Effector CD4-positive, alpha-beta T cell (primary cell): ENCODE results near the gene HCN1.
"Not testable (repeated sequence)": the region's sequence is repeated elsewhere in the genome, so short reads cannot be mapped to it uniquely, and the experiment has no call there.

ENCODE experiments used
- DNase-seq: peaks from one replicate; pipeline ENCODE4 v3.0.0-alpha.2; 2020

HCN1 gene

GRCh38 chr5:45609661-45610060 lies 86.5 kb downstream of the HCN1 start:
- no peak for DNase-seq

GRCh38 chr5:45604092-45604491 lies 92.1 kb downstream of the HCN1 start:
- no peak for DNase-seq

GRCh38 chr5:45601424-45601823 lies 94.8 kb downstream of the HCN1 start:
- DNase-seq: no peak

DNA sequence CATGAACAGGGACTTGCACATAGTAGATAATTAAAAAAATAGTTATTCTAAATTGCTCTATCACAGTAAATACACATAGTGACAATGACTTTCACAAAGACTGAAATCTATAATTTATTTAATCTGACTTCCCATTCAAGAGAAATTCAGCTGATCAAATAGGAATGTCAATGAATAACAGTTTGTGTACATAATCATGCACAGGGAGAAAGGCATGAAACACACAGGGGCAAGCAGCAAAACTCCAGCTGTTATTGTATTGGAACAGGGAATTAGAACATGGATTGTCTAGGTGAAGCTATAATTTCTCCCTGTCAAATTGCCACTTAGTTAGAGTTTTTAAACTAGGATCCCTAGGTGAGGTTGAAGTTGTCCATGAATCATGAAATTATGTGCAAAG lies 99.9 kb downstream of the HCN1 start:
- no peak for DNase-seq

DNA sequence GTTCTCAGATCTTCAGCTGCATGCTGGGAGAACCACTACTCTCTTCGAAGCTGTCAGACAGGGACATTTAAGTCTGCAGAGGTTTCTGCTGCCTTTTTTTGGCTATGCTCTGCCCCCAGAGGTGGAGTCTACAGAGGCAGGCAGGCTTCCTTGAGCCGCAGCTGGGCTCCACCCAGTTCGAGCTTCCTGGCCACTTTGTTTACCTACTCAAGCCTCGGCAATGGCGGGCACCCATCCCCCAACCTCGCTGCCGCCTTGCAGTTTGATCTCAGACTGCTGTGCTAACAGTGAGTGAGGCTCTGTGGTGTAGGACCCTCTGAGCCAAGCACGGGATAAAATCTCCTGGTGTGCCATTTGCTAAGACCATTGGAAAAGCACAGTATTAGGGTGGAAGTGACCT lies 110.2 kb downstream of the HCN1 start:
- not testable (repeated sequence) for DNase-seq

- DNase-seq: no peak
Observed at GRCh38 chr5:45578270-45578669, 117.9 kb downstream of the HCN1 start.

DNA sequence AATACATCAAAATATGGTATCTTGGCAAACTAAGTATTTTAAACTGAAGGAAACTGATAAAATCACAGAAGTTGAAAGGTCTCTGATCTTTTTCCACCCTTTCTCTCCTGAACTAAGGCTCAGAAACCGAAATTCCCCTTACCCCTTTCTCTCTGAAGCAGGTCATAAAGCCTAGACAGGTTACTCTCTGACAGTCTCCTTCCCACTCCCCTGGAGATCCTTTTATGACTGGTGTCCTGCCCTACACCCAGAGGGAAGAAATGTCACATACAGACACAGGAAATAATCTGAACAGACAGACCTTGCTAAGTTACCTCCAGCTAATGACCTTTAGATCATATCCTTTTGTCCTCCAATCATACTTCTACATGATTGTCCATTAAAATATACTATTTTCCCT lies 127.4 kb downstream of the HCN1 start:
- no peak for DNase-seq

DNA sequence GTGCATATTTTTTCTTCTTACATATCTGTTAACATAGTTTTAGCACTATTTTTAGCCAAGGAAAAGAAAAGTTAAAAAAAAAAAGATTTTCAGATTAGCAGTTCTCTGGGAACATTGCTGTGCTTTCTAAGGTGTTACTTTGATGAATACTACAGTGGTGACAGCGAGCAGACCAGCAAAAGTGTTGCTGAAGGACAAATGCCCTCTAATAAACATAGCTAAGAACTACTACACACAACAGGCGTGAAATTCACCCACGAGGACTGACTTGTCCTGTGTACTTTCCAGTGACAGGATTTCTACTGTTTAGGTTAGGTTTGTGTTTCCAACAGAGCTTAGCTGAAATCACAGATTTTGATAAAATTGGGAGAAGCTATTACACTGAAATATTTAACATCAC lies 153.8 kb downstream of the HCN1 start:
- no peak for DNase-seq

GRCh38 chr5:45533663-45534062 lies 162.5 kb downstream of the HCN1 start:
- DNase-seq: no peak

DNA sequence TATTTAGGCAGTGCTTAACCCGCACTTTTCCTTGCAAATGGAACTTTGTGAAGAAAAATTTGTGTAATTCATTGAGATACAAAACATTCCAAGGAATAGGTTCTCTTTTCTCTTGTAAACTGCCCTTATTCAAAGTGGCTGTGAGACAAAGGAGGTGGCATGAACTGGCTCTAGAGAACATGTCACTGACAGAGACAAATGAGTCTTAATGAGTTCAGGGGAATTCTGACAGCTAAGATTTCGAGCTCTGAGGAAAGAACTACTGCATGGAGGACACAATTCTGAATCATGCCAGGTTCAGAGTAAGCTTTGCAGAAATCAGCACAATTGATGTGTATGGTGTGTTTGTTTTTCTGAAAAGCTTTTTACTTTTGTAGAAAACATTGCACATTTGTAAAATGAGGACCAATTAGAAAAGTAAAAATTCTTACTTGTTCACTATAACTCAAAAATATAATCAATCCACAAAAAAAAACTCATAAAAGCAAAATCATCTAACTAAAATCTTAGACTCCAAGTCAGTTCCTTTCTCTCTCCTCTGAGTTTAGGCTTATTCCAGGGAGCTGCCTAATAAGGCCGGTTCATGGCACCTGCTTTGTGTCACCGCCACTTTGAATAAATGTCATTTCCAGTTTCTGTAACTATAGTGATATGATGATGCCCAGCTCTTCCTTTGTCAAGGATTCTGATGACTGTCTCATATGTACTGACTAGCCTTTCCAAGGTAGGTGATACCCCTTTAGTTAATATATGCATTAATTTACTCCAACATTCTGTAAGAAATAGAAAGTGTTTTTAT lies 163.2 kb downstream of the HCN1 start:
- DNase-seq: no peak

DNA sequence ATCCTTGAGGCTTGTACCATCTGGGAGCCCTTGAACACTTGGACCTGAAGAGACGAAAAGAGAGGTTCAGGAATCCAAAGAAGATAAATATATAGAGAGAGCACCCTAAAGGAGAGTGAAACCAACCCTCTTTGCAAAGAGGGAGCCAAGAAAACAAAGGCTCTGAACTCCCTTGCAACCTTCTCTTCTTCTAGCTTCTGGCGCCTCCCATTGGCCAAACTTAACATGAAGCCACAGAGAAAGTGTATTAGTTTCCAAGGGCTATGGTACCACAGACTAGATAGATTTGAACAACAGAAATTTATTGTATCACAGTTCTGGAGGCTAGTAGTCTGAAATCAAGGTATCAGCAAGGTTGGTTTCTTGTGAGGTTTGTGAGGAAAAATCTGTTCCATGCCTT lies 175.1 kb downstream of the HCN1 start:
- no peak for DNase-seq

DNA sequence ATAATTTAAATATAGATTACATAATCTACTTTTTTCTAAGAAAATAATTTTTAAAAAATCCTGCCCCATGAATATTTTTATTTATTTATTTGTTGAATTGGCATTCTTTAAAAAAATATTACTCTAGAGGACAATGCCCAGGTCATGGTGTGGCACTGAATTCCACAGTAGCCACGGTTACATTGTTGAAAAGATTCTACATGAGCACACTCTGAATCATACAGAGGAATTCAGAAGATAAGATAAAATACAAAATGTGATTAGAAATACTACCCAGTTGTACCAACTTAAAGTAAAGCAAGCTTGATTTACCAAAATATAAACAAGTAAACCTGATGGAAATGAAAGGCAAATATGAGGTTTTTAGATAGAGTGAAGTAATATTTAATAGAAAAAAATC lies 183.7 kb downstream of the HCN1 start:
- DNase-seq: no peak

- DNase-seq: no peak
Observed at GRCh38 chr5:45509371-45509770, 186.8 kb downstream of the HCN1 start.

GRCh38 chr5:45508135-45508534 lies 188.0 kb downstream of the HCN1 start:
- DNase-seq: no peak

- no peak for DNase-seq
Observed at GRCh38 chr5:45507178-45507577, 189.0 kb downstream of the HCN1 start.

DNA sequence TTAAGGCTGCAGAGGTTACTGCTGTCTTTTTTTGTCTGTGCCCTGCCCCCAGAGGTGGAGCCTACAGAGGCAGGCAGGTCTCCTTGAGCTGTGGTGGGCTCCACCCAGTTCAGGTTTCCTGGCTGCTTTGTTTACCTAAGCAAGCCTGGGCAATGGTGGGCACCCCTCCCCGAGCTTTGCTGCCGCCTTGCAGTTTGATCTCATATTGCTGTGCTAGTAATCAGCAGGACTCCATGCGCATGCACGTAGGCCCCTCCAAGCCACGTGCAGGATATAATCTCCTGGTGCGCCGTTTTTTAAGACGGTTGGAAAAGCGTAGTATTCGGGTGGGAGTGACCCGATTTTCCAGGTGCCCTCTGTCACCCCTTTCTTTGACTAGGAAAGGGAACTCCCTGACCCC lies 197.2 kb downstream of the HCN1 start:
- DNase-seq: not testable (repeated sequence)

- DNase-seq: no peak
Observed at GRCh38 chr5:45491368-45491767, 204.8 kb downstream of the HCN1 start.

GRCh38 chr5:45484781-45485180 lies 211.4 kb downstream of the HCN1 start:
- no peak for DNase-seq

GRCh38 chr5:45454114-45454513 lies 242.1 kb downstream of the HCN1 start:
- no peak for DNase-seq

DNA sequence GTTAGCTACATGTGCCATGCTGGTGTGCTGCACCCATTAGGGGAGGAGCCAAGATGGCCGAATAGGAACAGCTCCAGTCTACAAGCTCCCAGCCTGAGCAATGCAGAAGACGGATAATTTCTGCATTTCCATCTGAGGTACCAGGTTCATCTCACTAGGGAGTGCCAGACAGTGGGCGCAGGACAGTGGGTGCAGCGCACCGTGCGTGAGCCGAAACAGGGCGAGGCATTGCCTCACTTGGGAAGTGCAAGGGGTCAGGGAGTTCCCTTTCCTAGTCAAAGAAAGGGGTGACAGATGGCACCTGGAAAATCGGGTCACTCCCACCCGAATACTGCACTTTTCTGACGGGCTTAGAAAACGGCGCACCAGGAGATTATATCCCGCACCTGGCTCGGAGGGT lies 251.3 kb downstream of the HCN1 start:
- not testable (repeated sequence) for DNase-seq

DNA sequence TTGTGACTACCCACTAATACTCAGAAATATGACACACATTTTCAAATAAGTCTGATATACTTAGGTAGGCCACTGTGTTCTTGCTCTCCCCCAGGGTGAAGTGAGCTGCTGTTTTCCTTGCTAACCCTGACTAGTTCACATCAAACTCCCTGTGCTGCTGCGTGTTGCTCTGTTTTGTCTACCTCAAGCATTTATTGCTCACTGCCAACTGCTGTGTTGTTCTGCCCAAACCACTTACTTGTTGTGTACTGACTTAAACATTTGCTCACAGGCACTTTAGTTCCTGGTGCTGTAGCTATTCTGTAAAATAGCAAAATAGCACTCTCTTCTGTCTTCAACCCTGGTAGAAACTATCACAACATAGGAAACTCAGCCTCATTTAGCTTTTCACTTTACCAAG lies 255.7 kb downstream of the HCN1 start:
- no peak for DNase-seq

DNA sequence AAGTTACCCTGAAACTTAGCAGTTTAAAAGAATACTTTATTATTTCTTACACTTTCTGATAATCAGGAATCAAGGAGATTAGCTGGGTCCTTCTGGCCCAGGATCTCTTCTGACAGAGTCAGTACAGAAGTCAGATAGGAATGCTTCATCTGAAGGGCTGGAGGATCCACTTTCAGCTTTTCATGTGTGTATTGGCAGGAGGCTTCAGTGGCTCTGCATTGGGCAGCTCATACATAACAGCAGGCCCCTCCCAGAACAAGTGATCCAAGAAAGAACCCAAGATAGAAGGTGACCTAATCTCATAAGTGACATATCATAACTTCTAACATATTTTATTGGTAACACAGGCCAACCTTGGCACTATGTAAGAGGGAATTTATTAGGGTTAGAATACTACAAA lies 258.4 kb downstream of the HCN1 start:
- no peak for DNase-seq

- DNase-seq: no peak
Observed at GRCh38 chr5:45417285-45417998, 278.7 kb downstream of the HCN1 start.
